ENCODE data around the gene ACOXL.

Gene ACOXL

GRCh38 chr2:110973262-110973661 lies 240.9 kb downstream of the ACOXL start:
- DNase-seq (ENCODE audit: low read depth in 2 of 2), result no peak

- no peak for DNase-seq (ENCODE audit: low read depth in 2 of 2)
Observed at GRCh38 chr2:110977403-110977802, 245.0 kb downstream of the ACOXL start.

GRCh38 chr2:110978148-110978547 lies 245.8 kb downstream of the ACOXL start:
- no peak for DNase-seq (ENCODE audit: low read depth in 2 of 2)

GRCh38 chr2:110978756-110979470 lies 246.5 kb downstream of the ACOXL start:
- no peak for DNase-seq (ENCODE audit: low read depth in 2 of 2)

- DNase-seq (ENCODE audit: low read depth in 2 of 2), result no peak
Observed at GRCh38 chr2:110979471-110980338, 247.3 kb downstream of the ACOXL start.

- DNase-seq (ENCODE audit: low read depth in 2 of 2), result no peak
Observed at GRCh38 chr2:110980339-110981062, 248.1 kb downstream of the ACOXL start.

GRCh38 chr2:110983133-110983532 lies 250.8 kb downstream of the ACOXL start:
- no peak for DNase-seq (ENCODE audit: low read depth in 2 of 2)

GRCh38 chr2:110984694-110985490 lies 252.5 kb downstream of the ACOXL start:
- no peak for DNase-seq (ENCODE audit: low read depth in 2 of 2)

- DNase-seq (ENCODE audit: low read depth in 2 of 2), result no peak
Observed at GRCh38 chr2:110990440-110990839, 258.1 kb downstream of the ACOXL start.

GRCh38 chr2:110991911-110992310 lies 259.5 kb downstream of the ACOXL start:
- DNase-seq (ENCODE audit: low read depth in 2 of 2), result no peak

- no peak for DNase-seq (ENCODE audit: low read depth in 2 of 2)
Observed at GRCh38 chr2:110992886-110993285, 260.5 kb downstream of the ACOXL start.

GRCh38 chr2:110993557-110994231 lies 261.3 kb downstream of the ACOXL start:
- no peak for DNase-seq (ENCODE audit: low read depth in 2 of 2)

GRCh38 chr2:110994250-110994961 lies 262.0 kb downstream of the ACOXL start:
- DNase-seq (ENCODE audit: low read depth in 2 of 2), result no peak

GRCh38 chr2:110995911-110996310 lies 263.5 kb downstream of the ACOXL start:
- no peak for DNase-seq (ENCODE audit: low read depth in 2 of 2)

- DNase-seq (ENCODE audit: low read depth in 2 of 2), result no peak
Observed at GRCh38 chr2:110997331-110998045, 265.1 kb downstream of the ACOXL start.

- DNase-seq (ENCODE audit: low read depth in 2 of 2), result no peak
Observed at GRCh38 chr2:110998311-110998710, 265.9 kb downstream of the ACOXL start.

GRCh38 chr2:110999626-111000025 lies 267.3 kb downstream of the ACOXL start:
- no peak for DNase-seq (ENCODE audit: low read depth in 2 of 2)

- no peak for DNase-seq (ENCODE audit: low read depth in 2 of 2)
Observed at GRCh38 chr2:111005307-111005706, 272.9 kb downstream of the ACOXL start.

GRCh38 chr2:111005821-111006220 lies 273.4 kb downstream of the ACOXL start:
- no peak for DNase-seq (ENCODE audit: low read depth in 2 of 2)
